Left kidney (tissue), 2 donors: Measurements from ENCODE around the gene THAP5. TPM values are rescaled to one million over a fixed set of nuclear protein-coding genes. Genes with fewer than 3 reads are reported as not detected.
A peak's percentile ranks its signal among the peaks of the same experiment; 100 is the strongest.
"Not testable (repeated sequence)": the region's sequence is repeated elsewhere in the genome, so short reads cannot be mapped to it uniquely, and the experiment has no call there.

Experiments used
- DNase-seq: peaks from one replicate; pipeline ENCODE4 v3.0.0-alpha.2; 2013
- polyA plus RNA-seq: library from polyadenylated mRNA; unstranded; fragments of 120-200 nt; gene quantifications from one replicate; pipeline ENCODE4 v1.2.1, GENCODE V29; 2013; ENCODE audit not compliant: insufficient read length

The THAP5 gene
- polyA plus RNA-seq, 1 donor, result 41.4 TPM

DNA sequence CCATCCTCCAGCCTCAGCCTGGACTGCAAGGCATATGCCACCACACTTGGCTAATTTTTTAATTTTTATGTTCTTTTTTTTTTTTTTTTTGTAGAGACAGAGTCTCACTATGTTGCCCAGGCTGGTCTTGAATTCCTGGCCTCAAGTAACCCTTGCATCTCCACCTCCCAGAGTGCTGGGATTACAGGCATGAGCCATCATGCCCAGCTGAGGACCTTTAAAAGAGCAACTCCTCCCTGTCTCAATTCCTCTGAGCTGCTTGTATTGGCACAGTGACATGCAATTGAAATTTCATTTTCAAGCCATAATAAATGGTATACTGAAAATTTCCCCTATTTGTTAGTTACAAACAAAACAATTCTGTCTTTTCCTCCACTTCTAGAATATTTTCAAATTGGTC is 19.7 kb upstream of the THAP5 start:
- no peak for DNase-seq

DNA sequence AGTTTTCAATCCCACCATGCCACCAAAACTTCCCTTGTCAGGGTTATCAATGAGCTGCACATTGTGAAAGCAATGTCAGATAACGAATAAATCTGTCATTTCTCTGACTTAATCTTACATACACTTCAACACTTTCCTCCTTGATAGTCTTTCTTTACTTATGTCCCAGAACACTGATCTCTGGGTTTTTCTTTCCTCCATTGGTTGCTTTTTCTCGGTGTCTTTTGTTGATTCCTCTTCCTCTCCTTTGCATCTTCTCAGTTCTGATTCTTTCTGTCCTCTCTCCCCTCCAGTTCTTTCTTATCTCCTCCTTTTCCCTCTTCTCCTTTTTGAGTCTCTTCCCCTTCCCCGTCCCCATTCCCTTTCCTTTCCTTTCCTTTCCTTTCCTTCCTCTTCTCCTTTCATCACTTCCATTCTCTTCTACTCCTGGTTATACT is 16.8 kb upstream of the THAP5 start:
- DNase-seq, result no peak

DNA sequence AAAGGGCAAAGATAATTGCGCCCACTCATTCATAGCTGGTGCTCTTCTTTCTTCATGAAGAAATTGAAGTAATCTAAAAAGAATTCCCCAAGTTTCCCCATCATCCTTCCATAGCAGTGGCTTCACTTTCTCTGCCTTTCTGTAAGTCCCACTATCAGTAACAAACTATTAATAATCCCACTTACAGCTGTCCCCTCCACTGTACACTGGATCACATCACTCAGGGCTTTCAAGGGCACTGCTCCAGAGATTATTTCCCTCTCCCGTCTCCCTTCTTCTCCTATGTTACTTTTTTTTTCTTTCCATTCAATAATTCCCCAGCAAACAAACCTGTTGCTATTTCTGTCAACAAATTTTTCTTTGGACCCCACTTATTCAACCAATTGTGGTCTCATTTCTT is 16.3 kb upstream of the THAP5 start:
- DNase-seq, result no peak

DNA sequence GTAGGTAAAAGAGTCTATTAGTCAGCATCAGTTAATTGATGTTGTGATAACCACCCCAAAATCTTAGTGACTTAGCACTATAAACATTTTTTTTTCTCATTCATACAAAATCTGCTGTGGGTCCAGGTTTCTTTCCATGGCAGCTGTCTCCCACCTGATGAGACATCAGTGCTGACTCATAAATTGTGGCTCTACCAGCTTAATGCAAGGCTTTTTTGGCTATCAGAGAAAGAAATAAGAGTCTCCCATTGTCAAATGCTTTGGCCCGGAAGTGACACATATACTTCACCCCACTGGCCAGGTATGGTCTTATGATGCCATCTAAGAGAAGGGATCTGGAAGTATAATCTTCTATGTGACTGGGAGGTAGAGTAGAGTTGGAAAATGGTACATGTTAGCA is 14.7 kb upstream of the THAP5 start:
- DNase-seq, result no peak

DNA sequence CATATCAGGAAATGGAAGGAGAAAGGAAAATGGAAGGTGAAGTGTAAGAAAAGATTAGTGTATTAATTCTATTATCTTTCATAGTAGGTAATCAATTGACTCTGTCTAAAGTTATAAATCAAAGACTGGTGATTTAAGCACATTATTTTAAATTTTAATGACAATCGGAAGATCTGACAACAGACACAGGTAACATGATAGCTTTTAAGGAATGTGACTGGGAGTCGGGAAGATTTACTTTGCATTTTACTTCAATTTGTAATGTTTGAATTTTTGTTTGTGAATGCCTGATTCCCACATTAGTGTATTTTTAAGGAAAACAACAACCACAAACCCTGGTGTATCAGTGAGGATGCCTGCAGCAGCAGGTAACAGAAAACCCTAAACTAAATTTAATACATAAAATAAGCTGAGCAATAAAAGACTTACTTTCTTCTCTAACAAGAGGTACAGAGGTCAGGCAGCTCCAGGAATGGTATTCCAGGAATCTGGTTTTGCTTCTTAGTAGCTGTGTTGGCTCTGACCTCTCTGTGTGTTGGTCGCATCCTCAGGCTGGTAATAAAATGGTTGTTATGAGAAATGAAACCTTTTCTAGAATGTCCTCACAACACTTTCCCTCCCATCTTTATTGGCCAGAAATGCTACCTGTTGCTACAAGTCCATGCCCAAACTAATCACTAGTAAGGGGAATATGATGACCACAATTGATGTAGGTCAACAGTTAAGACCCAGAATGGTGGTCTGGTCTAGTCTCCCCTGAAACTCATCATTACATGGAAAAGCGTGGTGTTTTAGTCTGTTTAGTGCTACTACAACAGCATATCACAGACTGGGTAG is 12.4 kb upstream of the THAP5 start:
- no peak for DNase-seq

GRCh38 chr7:108580298-108580697 is 10.8 kb upstream of the THAP5 start:
- DNase-seq, result no peak

GRCh38 chr7:108578937-108579336 is 9.4 kb upstream of the THAP5 start:
- DNase-seq, result no peak

DNA sequence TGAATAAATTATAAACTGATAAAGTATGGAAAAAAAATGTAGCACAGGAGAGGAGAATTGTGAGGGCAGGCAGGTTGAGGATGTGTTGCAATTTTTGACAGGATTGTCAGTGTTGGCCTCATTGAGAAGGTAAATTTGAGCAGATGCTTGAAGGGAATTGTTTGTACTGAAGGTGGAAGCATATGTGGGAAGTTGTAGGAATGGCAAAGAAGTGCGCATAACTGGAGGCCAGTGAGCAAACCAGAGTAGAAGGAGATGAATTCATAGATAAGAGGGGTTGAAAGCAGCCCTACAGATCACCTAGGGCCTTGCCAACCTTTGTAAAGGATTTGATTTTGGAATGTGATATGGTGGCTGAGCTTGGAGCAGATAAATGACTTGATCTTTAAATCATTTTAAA is 6.6 kb upstream of the THAP5 start:
- DNase-seq, result no peak

GRCh38 chr7:108575156-108575555 is 5.7 kb upstream of the THAP5 start:
- no peak for DNase-seq

GRCh38 chr7:108572480-108572879 is 3.0 kb upstream of the THAP5 start:
- no peak for DNase-seq

DNA sequence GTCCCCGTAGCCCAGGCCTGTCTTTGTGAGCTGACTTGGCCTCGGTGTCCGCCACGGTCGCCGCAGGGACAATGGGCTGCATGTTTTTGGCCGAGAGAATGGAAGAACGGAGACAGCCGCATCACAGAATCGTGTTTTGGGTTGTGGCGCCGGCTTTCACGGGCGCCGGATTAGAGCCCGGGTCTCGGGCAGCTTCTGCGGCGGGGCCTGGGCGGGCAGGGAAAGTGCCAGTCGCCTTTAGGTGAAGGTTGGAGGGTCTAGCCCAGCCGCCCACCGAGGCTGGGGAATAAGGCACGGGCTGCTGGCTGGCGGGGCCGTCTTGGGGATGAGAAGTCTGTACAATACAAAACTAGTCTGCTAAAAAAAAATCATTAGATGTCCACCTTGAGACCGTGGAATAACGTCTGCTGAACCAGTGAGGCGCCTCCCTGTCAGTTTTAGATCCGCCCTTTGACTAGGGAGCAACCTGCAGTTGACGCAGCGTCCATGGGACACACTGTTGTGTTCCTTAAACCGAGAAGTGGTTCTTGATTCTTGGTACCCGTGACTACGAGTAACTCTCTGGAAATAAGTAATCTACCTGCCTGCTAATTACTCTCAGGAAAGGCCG is 745 bp upstream of the THAP5 start:
- peak; percentile 50 for DNase-seq

DNA sequence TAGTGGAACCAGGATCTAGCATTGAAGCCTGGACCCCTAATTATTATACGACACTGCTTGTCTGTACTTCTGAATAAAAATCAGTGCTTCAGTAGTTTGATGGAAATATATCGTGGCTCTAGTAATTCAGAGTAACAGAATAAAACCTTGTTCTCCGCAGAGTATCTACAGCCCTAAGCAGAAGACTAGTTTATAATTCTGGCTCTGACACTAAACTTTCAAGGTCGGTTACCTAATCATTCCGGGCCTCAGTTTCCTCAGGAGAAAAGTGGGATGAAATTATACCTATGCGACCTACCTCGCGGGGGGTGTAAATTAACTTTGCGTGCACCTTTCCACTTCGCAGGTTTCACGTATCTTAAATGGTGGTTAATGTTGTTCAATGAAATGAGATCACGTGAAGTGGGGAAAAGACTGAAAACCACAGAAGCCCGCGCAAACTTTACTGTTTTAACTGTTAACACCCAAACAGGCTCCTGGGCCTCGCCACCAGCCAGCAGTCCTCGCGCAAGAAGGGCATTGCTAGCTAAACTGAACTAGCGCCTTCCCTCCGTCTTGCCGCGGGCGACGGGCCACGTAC is 615 bp downstream of the THAP5 start:
- DNase-seq, result no peak

- no peak for DNase-seq
Observed at GRCh38 chr7:108565987-108566386, 3.5 kb downstream of the THAP5 start.

- DNase-seq, result no peak
Observed at GRCh38 chr7:108561047-108561619, 8.4 kb downstream of the THAP5 start.

DNA sequence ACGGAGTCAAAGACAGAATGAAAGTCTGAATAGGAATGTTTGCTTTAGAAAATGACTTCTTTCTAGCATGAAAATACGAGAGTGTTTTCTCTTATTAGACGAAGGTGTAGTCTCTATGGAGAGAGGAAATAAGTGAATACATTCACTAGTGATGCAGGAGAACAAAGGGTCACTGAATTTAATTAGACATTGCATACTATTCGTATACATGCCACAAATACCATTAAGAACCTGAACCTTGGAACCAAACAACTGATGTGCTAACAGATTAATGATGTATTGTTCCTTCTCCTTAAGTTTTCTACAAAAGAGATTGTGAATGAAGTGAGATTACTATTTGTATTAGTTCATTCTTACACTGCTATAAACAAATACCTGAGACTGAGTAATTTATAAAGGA is 10.3 kb downstream of the THAP5 start:
- no peak for DNase-seq

DNA sequence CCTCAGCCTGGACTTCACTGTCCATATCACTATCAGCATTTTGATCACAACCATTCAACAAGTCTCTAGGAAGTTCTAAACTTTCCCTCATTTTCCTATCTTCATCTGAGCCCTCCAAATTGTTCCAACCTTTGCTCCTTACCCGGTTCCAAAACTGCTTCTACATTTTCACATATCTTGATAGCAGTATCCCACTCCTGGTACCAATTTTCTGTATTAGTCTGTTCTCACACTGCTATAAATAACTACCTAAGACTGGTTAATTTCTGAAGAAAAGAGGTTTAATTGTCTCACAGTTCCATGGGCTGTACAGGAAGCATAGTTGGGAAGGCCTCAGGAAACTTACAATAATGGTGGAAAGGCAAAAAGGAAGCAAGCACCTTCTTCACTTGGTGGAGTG is 11.9 kb downstream of the THAP5 start:
- no peak for DNase-seq

DNA sequence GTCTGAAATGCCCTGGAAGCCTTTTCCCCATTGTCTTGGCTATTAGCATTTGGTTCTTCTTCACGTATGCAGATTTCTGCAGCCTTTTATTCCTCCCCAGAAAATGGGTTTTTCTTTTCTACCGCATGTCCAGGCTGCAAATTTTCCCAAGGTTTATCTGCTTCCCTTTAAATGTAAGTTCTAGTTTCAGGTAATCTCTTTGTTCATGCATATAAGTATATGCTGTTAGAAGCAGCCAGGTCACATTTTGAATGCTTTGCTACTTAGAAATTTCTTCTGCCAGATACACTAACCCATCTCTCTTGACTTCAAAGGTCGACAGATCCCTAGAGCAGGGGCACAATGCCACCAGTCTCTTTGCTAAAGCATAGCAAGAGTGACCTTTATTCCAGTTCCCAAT is 12.3 kb downstream of the THAP5 start:
- DNase-seq, result no peak

DNA sequence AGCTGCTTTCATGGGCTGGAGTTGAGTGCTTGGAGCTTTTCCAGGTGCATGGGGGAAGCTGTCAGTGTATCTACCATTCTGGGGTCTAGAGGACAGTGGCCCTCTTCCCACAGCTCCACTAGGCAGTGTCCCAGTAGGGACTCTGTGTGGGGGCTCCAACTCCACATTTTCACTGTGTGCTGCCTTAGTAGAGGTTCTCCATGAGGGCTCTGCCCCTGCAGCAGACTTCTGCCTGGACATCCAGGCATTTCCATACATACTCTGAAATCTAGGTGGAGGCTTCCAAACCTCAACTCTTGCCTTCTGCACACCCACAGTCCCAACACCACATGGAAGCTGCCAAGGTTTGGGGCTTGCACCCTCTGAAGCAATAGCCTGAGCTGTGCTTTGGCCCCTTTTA is 12.8 kb downstream of the THAP5 start:
- not testable (repeated sequence) for DNase-seq

DNA sequence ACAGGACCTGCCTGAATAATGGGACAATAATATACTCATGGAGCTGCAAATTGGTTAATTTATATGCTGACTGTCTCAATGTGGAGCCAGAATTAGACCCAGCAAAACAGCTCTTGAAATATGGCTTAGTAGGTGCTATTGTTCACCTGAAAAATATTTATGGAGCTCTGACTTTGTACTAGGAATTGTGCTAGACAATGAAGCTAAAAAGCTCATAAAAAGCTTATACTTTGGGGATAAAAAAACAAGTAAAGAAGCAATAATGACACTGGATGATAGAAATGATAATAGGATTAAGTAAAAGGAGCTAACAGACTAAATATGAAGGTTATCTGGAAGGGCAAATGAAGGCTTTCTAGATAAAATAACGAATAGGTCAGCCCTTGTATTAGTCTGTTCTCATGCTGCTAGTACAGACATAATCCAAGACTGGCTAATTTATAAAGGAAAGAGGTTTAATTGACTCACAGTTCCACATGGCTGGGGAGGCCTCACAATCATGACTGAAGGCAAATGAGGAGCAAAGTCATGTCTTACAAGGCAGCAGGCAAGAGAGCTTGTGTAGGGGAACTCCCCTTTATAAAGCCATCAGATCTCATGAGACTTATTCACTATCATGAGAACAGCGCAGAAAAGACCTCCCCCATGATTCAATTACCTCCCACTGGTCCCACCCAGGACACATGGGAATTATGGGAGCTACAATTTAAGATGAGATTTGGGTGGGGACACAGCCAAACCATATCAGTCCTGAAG is 21.2 kb downstream of the THAP5 start:
- DNase-seq, result not testable (repeated sequence)

DNA sequence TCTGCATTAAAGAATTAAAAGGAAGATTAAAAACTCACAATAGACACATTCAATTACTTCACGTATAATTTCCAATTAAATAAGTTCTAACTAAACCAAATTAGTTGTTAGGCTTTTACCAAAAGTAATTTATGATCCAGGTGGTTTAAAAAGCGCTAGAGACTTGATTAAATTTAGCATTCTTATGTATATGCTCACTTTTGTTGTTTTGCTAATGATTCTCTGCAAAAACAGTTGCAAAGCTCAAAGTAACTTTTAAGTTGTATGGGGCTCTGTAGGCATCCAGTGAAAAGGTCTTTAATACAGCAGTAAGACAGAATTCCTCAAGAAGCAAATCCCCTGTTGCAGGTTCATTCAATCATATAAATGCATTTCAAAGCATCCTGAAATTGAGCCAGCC is 28.0 kb downstream of the THAP5 start:
- no peak for DNase-seq

- not testable (repeated sequence) for DNase-seq
Observed at GRCh38 chr7:108538685-108539084, 30.8 kb downstream of the THAP5 start.

DNA sequence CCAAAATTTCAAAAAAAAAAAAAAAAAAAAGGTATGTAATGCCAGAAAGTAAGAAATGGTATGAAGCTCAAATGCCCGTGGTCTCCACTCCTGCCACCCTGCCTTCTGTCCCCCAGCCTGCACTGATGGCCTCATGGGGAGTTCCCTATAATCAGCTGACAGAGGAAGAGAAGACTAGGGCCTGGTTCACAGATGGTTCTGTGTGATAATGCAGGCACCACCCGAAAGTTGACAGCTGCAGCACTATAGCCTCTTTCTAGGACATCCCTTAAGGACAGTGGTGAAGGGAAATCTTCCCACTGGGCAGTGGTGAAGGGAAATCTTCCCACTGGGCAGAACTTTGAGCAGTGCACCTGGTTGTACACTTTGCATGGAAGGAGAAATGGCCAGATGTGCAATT is 31.3 kb downstream of the THAP5 start:
- DNase-seq, result not testable (repeated sequence)
